ENCODE data around the gene SLC44A2. TPM values are rescaled to one million over a fixed set of nuclear protein-coding genes. Genes with fewer than 3 reads are reported as not detected.

SLC44A2 gene
- total and polyA plus RNA-seq, 2 of the 13 experiments (the other 11 are each of a cell fraction or from before 2014, with no cell fraction given), result 2.4 to 5.6 TPM

- TF ChIP-seq ZBTB26 (CRISPR knock-in tag; IDR thresholded peaks at IDR 0.05; ENCODE audit: borderline replicate concordance) (peak; percentile 51; the same call in 1 of the 2 replicates), NFIC (IDR thresholded peaks at IDR 0.05; ENCODE audit: low read length) (peak; percentile 81), ZNF577 (CRISPR knock-in tag; IDR thresholded peaks at IDR 0.05; ENCODE audit: borderline replicate concordance, low read depth) (no peak), MLLT10 (CRISPR knock-in tag; IDR thresholded peaks at IDR 0.05) (no peak), MATR3 (CRISPR knock-in tag; IDR thresholded peaks at IDR 0.05) (no peak), TGIF2 (CRISPR knock-in tag; IDR thresholded peaks at IDR 0.05) (no peak; the same call in 1 of the 2 replicates), IKZF4 (CRISPR knock-in tag; IDR thresholded peaks at IDR 0.05; ENCODE audit: borderline replicate concordance, low read depth, not compliant biosample characterization) (no peak), NRL (CRISPR knock-in tag; IDR thresholded peaks at IDR 0.05; ENCODE audit: borderline replicate concordance) (0 out of 2 replicates have a peak, but pooled peaks have one; percentile 1), NAIF1 (CRISPR knock-in tag; IDR thresholded peaks at IDR 0.05; ENCODE audit: borderline replicate concordance) (peak; percentile 83), ZNF253 (CRISPR knock-in tag; IDR thresholded peaks at IDR 0.05; ENCODE audit: borderline replicate concordance) (no peak; the same call in 1 of the 2 replicates), KDM1A (CRISPR knock-in tag; IDR thresholded peaks at IDR 0.05) (no peak), GABPB1 (CRISPR knock-in tag; IDR thresholded peaks at IDR 0.05) (peak; percentile 91), HNRNPH1 (optimal IDR thresholded peaks at IDR 0.05; ENCODE audit: low read depth, low read length) (no peak), RCOR2 (CRISPR knock-in tag; IDR thresholded peaks at IDR 0.05) (no peak), GLI4 (CRISPR knock-in tag; IDR thresholded peaks at IDR 0.05; ENCODE audit: borderline replicate concordance) (0 out of 2 replicates have a peak, but pooled peaks have one; percentile 27), ATF4 (CRISPR knock-in tag; IDR thresholded peaks at IDR 0.05) (peak in 1 of 2 experiments; percentile 86; a peak in 2 of 4 replicates), MAF1 (CRISPR knock-in tag; IDR thresholded peaks at IDR 0.05; ENCODE audit: borderline replicate concordance) (peak; percentile 80; the same call in 1 of the 2 replicates), ZNF263 (CRISPR knock-in tag; IDR thresholded peaks at IDR 0.05) (peak; percentile 55; the same call in 1 of the 2 replicates), ZNF615 (CRISPR knock-in tag; IDR thresholded peaks at IDR 0.05; ENCODE audit: borderline replicate concordance) (no peak), ZMYM3 (CRISPR knock-in tag; IDR thresholded peaks at IDR 0.05) (peak; percentile 68), ZNF713 (CRISPR knock-in tag; IDR thresholded peaks at IDR 0.05) (peak; percentile 77; the same call in 1 of the 2 replicates)
- TF ChIP-seq, protein P1, sequence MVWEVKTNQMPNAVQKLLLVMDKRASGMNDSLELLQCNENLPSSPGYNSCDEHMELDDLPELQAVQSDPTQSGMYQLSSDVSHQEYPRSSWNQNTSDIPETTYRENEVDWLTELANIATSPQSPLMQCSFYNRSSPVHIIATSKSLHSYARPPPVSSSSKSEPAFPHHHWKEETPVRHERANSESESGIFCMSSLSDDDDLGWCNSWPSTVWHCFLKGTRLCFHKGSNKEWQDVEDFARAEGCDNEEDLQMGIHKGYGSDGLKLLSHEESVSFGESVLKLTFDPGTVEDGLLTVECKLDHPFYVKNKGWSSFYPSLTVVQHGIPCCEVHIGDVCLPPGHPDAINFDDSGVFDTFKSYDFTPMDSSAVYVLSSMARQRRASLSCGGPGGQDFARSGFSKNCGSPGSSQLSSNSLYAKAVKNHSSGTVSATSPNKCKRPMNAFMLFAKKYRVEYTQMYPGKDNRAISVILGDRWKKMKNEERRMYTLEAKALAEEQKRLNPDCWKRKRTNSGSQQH (CRISPR knock-in tag; IDR thresholded peaks at IDR 0.05; ENCODE audit: low read depth), result peak; percentile 38; the same call in 1 of the 2 replicates
- TF ChIP-seq, protein P2, sequence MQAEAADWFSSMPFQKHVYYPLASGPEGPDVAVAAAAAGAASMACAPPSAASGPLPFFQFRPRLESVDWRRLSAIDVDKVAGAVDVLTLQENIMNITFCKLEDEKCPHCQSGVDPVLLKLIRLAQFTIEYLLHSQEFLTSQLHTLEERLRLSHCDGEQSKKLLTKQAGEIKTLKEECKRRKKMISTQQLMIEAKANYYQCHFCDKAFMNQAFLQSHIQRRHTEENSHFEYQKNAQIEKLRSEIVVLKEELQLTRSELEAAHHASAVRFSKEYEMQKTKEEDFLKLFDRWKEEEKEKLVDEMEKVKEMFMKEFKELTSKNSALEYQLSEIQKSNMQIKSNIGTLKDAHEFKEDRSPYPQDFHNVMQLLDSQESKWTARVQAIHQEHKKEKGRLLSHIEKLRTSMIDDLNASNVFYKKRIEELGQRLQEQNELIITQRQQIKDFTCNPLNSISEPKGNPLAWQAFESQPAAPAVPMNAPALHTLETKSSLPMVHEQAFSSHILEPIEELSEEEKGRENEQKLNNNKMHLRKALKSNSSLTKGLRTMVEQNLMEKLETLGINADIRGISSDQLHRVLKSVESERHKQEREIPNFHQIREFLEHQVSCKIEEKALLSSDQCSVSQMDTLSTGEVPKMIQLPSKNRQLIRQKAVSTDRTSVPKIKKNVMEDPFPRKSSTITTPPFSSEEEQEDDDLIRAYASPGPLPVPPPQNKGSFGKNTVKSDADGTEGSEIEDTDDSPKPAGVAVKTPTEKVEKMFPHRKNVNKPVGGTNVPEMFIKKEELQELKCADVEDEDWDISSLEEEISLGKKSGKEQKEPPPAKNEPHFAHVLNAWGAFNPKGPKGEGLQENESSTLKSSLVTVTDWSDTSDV (CRISPR knock-in tag; IDR thresholded peaks at IDR 0.05), result no peak
These were observed 28.6 kb downstream of the SLC44A2 start, which contains the start of gene ILF3 (continued) for GRCh38 chr19:10653732-10654609.

All from HepG2 (cell line).